ENCODE results near the gene GRPEL1.

The GRPEL1 gene

DNA sequence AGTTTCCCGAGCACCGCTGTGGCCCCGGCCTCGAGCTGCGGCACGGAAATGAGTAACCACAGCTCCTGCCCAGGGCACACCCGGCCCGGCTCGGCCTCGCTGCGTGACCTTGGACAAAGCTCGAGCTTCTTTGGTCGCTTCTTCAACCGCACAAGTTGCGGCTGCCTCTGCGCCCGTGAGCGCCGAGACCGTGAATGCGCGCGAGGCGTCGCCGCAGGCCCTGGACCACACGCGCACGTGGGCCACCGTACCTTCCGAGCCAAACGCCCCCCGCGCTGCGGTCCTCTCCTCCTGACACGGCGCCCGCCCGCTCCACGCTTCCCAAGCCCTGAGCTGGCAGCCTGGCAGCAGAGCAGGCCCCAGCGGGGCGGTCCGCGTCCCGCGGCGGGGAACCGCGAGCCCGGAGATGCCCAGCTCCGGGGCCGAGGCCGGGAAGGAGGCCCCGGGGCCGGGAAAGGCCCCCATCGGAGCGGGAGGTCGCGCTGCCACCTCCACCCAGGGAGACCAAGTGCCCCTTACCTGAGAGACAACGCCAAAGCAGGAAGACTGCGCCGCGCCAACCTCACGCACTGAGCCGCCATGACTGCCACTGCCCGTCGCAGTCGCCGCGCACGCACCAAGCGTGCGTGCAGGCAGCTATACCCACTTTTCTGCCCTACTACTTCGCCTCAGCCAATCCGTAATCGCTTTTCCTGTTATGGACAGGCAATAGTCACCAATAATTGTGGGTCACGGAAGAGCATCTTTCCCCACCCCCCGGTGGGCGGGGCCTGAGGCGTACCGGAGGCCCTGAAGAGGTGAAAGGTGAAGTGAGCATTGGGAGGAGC is at the start of gene GRPEL1:
GRPEL1 (minus strand) TSS at position 613 of the 827 bp plus-strand sequence; CDS start at position 581, 32 bp downstream.
- peak within 1 kb of the TSS; percentile 98 for H3K9ac ChIP-seq (ENCODE audit: low read depth, low read length)
- no peaks in the 10 kb centered on the region; the same call in 1 of the 2 replicates for H3K9me3 ChIP-seq (ENCODE audit: control insufficient read depth, insufficient read depth, low read length)
- no peaks in the 10 kb centered on the region for H3K4me1 ChIP-seq (ENCODE audit: insufficient read depth, low read length)
- H3K36me3 ChIP-seq (ENCODE audit: insufficient read depth, low read length) = peaks cover 6% of the 10 kb centered on the region; the same call in 1 of the 2 replicates

DNA sequence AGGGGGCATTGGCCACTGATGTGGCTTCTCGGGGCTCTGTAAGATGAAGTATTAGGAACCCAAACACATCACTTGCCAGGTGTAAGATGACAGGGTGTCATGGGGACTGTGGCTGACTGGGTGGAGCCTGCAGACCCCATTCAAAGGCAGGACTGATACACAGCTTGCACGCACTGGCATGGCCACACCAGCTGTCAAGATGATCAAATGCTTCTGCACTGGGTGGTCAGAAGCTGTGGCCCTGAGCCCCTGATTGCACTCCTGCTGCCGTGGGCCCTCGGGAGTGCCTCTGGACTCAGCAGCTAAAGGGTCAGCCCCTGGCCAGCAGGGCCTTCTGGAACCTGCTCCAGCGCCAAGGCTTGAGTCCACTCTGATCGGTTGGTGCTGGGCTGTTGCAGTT is 48.8 kb upstream of the GRPEL1 start:
- H3K9ac ChIP-seq (ENCODE audit: low read depth, low read length) = no peak overlapping the region
- H3K4me1 ChIP-seq (ENCODE audit: insufficient read depth, low read length) = no peaks in the 10 kb centered on the region
- H3K36me3 ChIP-seq (ENCODE audit: insufficient read depth, low read length) = no peaks in the 10 kb centered on the region
- no peaks in the 10 kb centered on the region for H3K9me3 ChIP-seq (ENCODE audit: control insufficient read depth, insufficient read depth, low read length)

DNA sequence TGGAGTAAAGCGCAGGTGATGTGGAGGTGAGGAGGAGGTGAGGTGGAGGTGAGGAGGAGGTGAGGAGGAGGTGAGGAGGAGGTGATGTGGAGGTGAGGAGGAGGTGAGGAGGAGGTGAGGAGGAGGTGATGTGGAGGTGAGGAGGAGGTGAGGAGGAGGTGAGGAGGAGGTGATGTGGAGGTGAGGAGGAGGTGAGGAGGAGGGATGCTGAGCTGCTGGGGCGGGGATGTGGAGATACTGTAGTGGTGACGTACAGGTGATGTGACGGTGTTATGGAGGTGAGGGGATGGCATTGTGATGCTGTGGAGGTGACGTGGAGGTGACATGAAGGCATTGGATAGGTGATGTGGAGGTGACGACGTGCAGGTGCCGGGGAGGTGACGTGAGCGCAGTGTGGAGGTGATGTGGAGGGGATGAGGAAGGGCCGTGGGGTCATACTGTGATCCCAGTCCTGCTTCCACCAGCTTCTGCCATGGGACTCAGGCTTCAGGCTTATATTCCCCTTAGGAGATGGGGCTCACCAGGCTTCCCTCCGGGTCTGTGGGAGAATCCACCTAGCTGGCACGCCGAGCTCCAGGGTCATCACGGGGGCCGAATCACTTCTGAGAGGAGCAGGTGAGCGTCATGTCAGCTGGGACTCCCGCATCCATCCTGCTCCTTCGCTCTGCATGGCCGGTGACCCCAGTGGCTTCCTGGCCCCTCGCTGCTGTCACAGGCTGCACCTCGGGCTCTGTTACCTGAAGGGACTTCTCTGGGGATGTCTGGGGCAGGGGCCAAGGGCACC is 47.9 kb upstream of the GRPEL1 start:
- Histone ChIP-seq H3K4me1 (ENCODE audit: insufficient read depth, low read length) (no peaks in the 10 kb centered on the region), H3K9ac (ENCODE audit: low read depth, low read length) (no peak overlapping the region), H3K36me3 (ENCODE audit: insufficient read depth, low read length) (no peaks in the 10 kb centered on the region), H3K9me3 (ENCODE audit: control insufficient read depth, insufficient read depth, low read length) (no peaks in the 10 kb centered on the region)

DNA sequence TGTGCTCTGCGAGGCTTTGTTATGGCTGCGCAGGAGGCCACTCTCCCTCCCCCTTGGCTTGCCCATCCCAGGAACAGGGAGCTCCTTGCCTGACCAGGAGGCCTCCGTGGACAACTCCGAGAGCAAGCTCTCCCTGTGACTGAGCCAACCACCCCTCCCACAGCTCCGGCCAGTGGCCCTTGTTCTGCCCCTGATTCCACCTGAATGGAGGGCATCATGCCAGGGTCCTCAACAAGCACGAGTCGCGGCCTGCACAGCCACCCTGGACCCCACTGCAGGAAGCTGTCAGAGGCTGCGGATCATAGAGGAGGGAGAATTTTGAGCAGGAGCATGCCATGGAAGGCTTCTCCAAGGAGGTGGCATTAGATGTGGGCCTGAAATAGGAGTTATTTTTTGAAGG is 44.8 kb upstream of the GRPEL1 start:
- Histone ChIP-seq H3K4me1 (ENCODE audit: insufficient read depth, low read length) (no peaks in the 10 kb centered on the region), H3K9ac (ENCODE audit: low read depth, low read length) (no peak overlapping the region), H3K36me3 (ENCODE audit: insufficient read depth, low read length) (no peaks in the 10 kb centered on the region), H3K9me3 (ENCODE audit: control insufficient read depth, insufficient read depth, low read length) (no peaks in the 10 kb centered on the region)

DNA sequence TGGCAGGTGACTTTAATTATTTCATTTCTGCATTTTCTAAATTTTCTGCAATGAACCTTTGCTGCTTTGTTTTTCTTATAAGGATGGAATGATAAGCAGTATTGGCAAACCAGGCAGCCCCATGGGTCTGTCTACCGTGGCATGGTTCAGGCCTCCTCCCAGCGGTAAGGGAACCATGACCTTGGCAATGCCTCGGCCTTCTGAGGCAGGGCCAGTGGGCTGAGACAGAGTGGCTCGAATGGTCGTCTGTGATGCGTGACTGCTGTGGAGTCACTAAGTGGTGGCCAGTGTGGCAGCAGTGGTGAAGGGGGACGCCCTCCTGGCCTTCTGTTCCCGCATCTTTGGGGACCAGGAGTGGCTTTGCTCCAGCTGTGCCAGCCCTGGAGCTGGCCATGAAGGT is 43.6 kb upstream of the GRPEL1 start:
- no peak overlapping the region for H3K9ac ChIP-seq (ENCODE audit: low read depth, low read length)
- H3K36me3 ChIP-seq (ENCODE audit: insufficient read depth, low read length) = no peaks in the 10 kb centered on the region
- H3K9me3 ChIP-seq (ENCODE audit: control insufficient read depth, insufficient read depth, low read length) = no peaks in the 10 kb centered on the region
- H3K4me1 ChIP-seq (ENCODE audit: insufficient read depth, low read length) = no peaks in the 10 kb centered on the region

DNA sequence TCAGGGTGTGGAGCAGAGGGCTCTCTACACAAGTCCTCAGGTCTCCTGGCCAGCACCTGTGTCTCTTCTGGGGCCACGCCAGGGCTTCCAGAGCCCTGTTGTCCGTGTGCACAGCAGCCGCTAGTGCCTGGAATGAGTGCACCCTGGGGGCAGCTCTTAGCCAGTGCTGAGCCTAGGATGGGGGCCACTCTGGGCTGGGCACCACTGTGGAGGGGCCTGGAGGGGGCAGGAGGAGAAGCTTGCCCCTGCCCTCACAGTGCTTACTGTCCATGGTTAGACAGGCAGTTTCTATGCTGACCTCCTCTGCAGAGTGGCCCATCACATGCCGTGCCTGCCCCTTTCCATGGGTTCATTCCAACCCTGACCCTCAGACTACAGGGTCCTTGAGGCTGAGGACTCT is 42.7 kb upstream of the GRPEL1 start:
- H3K9ac ChIP-seq (ENCODE audit: low read depth, low read length) = no peak overlapping the region
- H3K9me3 ChIP-seq (ENCODE audit: control insufficient read depth, insufficient read depth, low read length) = no peaks in the 10 kb centered on the region
- H3K36me3 ChIP-seq (ENCODE audit: insufficient read depth, low read length) = no peaks in the 10 kb centered on the region
- no peaks in the 10 kb centered on the region for H3K4me1 ChIP-seq (ENCODE audit: insufficient read depth, low read length)

DNA sequence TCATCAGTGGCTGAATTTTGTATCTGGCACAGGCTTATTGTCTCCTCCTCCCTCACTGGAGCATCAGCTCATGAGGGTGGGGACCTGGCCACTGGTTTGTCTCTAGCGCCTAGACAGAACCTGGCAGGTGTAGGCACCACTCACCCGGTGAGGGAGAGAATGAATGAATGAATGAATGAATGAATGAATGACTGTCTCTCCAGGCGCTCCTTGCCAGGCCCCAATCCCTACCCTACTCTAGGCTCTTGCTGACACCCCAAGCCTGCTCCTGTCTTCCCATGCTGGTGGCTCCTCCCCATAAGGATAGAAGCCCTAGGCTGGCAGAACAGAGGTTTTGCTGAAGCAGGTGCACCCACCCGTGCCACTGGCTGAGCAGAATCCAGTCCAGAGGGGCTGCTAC is 41.3 kb upstream of the GRPEL1 start:
- Histone ChIP-seq H3K36me3 (ENCODE audit: insufficient read depth, low read length) (no peaks in the 10 kb centered on the region), H3K9ac (ENCODE audit: low read depth, low read length) (no peak overlapping the region), H3K4me1 (ENCODE audit: insufficient read depth, low read length) (no peaks in the 10 kb centered on the region), H3K9me3 (ENCODE audit: control insufficient read depth, insufficient read depth, low read length) (no peaks in the 10 kb centered on the region)

DNA sequence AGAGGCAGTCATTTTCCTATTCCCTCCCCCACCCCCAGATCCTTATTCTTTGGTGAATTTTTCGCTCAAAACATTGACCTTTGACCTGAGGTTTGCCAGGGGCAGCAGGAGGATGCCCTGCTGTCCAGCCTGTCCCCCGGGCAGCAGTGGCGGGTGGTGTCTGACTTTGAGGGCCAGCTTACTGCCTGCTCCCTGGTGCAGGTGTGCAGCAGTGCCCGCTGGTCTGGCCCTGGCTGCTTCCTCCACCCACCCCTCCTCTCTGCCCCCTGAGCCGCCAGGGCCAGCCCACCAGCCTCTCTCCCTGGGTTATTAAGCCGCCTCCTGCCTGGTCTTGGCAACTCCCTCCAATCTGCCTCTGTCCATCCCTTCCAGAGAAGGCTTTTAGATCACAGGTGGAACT is 40.8 kb upstream of the GRPEL1 start:
- no peak overlapping the region for H3K9ac ChIP-seq (ENCODE audit: low read depth, low read length)
- H3K4me1 ChIP-seq (ENCODE audit: insufficient read depth, low read length) = no peaks in the 10 kb centered on the region; the same call in 1 of the 2 replicates
- H3K9me3 ChIP-seq (ENCODE audit: control insufficient read depth, insufficient read depth, low read length) = no peaks in the 10 kb centered on the region
- no peaks in the 10 kb centered on the region for H3K36me3 ChIP-seq (ENCODE audit: insufficient read depth, low read length)

DNA sequence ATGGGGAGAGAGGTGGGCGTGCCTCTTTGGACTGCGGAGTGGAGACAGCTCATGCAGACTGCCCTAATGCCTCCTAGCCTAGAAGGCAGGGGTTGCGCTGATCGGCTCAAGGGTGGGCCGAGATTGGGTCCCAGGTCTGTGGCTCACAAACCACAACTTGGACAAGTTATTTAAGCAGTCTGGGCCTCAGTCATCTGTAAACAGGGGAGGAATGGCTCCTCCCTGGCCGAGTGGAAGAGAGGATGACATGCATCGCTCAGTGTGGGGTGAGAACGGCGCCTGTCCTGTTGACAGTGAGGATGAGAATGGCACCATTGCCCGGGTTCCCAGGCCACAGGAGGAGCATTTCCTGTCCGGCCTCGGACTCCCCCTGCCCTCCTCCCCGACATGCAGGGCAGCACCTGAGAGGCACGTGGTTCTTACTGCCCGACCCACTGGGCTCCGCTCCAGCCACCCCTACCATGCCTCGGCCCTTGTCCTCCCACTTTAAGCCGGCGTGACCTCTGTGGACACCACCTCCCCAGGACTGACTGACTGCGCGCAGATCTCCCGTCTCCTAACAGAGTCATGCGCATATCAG is 40.3 kb upstream of the GRPEL1 start:
- no peaks in the 10 kb centered on the region for H3K9me3 ChIP-seq (ENCODE audit: control insufficient read depth, insufficient read depth, low read length)
- H3K9ac ChIP-seq (ENCODE audit: low read depth, low read length) = no peak overlapping the region
- H3K36me3 ChIP-seq (ENCODE audit: insufficient read depth, low read length) = no peaks in the 10 kb centered on the region
- H3K4me1 ChIP-seq (ENCODE audit: insufficient read depth, low read length) = no peaks in the 10 kb centered on the region; the same call in 1 of the 2 replicates

DNA sequence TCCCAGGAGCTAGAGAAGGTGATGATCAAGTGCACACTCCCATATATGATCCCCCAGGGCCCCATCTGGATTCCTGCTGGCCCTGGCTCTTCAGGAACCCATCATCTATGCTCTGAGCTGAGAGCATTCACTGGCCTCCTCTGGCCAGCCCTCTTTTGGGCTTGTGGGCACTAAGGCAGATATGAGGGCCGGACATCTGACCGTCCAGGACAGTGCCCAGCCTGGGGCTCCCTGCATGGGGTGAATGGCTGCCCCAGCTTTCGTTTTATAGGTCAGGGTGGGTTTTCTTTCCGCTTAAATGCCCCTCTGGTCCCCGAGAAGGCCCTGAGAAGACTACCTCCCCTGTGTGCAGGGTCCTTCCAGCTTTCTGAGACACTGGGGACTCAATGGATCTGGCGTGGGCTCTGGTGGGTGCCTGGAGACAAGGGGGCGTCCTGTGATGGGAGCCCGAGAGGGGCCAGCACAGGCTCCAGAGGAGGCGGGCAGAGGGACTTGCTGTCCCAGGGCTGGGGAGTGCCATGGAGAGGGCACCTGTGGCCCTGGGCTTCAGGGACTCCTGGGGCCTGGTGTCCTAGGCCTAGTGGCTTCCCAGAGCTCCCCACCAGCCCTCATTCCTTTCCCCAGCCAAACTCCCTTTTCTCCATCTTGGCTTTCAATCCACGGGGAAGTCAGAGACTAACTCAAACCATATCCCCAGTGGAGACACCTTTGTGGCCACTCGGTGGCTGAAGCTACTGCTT is 39.5 kb upstream of the GRPEL1 start:
- H3K4me1 ChIP-seq (ENCODE audit: insufficient read depth, low read length) = no peaks in the 10 kb centered on the region; the same call in 1 of the 2 replicates
- H3K36me3 ChIP-seq (ENCODE audit: insufficient read depth, low read length) = no peaks in the 10 kb centered on the region
- H3K9ac ChIP-seq (ENCODE audit: low read depth, low read length) = no peak overlapping the region
- H3K9me3 ChIP-seq (ENCODE audit: control insufficient read depth, insufficient read depth, low read length) = no peaks in the 10 kb centered on the region

DNA sequence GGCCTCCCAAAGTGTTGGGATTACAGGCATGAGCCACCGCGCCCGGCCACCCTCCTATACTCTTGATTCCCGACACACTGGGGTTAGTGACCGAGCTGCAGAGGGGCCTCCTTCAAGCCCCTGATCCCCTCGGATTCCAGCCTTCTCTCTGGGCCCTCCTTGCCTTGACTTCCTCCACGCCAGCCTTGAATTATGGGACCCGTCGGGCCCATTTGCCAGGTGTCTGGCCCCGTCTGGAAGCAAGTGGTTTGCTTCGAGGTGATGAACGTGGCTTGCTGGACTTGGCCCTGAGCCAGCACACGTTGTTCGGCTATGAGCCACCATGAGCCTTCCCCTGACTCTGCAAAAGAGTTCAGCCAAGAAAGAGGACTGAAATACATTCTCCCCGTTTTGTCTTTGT is 37.4 kb upstream of the GRPEL1 start:
- no peaks in the 10 kb centered on the region for H3K9me3 ChIP-seq (ENCODE audit: control insufficient read depth, insufficient read depth, low read length)
- H3K4me1 ChIP-seq (ENCODE audit: insufficient read depth, low read length) = no peaks in the 10 kb centered on the region; the same call in 1 of the 2 replicates
- no peaks in the 10 kb centered on the region for H3K36me3 ChIP-seq (ENCODE audit: insufficient read depth, low read length)
- no peak overlapping the region for H3K9ac ChIP-seq (ENCODE audit: low read depth, low read length)

DNA sequence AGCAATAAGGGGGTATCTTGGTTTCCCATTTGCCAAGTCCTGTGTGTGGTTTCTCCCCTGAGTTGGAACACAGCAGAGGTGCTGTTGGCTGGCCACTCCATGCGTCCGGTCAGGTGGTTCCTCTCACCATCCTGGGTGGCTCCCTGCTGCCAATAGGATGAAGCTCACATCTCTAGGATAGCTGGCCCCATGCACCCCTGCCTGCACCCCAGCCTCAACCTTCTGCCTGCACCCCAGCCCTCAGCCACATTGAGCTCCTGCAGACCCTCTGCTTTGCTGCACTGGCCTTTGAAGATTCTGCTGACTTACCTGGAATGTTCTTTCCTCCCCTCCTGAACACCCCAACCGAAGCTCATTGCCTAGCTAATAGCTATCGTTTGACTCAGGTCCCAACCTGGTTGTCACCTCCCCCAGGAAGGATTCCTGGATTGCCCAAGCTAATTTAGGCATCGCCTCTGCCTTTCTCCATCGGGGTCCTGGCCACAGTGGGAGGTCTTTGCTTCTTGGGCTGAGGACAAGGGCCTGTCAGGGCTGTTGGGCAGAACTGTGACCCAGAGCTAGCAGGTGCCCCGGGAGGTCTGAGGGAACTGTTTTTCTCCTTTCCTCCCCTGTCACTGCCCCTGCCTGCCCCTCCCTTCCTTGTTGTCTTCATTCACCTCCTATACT is 36.6 kb upstream of the GRPEL1 start:
- Histone ChIP-seq H3K9ac (ENCODE audit: low read depth, low read length) (no peak overlapping the region), H3K9me3 (ENCODE audit: control insufficient read depth, insufficient read depth, low read length) (no peaks in the 10 kb centered on the region), H3K36me3 (ENCODE audit: insufficient read depth, low read length) (no peaks in the 10 kb centered on the region), H3K4me1 (ENCODE audit: insufficient read depth, low read length) (no peaks in the 10 kb centered on the region; the same call in 1 of the 2 replicates)

DNA sequence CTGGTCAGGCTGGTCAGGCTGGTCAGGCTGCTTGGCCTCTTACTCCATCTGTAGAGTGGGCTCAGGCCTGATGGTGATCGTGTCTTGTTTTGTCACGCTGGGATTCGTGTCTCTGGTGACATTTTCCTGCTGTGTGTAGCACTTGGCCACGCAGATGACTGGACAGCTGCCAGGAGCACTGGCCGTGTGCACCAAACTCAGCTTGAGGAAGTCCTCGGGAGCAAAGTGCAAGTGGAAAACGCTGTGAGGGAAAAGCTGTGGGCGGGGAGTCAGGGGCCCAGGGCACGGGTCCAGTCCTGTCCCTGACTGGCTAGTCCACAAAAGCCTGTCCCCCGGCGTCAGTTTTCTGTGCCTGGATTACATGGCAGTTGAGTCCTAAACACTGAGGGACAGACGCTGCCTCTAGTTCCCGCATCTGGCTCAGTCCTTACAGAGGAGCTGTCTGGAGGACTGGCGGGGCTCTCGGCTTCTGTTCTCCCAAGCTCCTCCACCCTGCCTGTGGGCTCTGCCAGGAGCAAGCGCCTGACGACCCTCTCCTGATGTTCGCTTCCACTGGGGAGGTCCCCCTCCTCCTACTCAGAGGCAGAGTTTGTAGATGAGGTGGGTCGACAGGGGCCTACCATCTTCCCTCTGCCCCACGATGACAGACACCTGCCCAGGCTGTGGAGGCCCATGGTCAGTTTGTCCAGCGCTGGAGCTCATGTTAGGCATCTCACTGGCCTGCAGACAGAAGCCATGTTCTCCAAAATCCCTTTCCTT is 35.9 kb upstream of the GRPEL1 start:
- Histone ChIP-seq H3K9ac (ENCODE audit: low read depth, low read length) (peak overlapping the region; percentile 26; the same call in 1 of the 2 replicates), H3K36me3 (ENCODE audit: insufficient read depth, low read length) (no peaks in the 10 kb centered on the region), H3K9me3 (ENCODE audit: control insufficient read depth, insufficient read depth, low read length) (no peaks in the 10 kb centered on the region), H3K4me1 (ENCODE audit: insufficient read depth, low read length) (no peaks in the 10 kb centered on the region; the same call in 1 of the 2 replicates)

All from ES-I3 (cell line).